HUES64 (cell line): Measurements from ENCODE around the gene SPCS1.

Experiments used
- H3K27ac ChIP-seq: 2 replicates; pipeline ENCODE4 v1.7.0; 2013; ENCODE audit warnings: low read depth, low read length, inconsistent platforms
- H3K27me3 ChIP-seq: 2 replicates; pipeline ENCODE4 v1.6.1; 2013; ENCODE audit warnings: mild to moderate bottlenecking, low read length; ENCODE audit not compliant: insufficient read depth
- H3K36me3 ChIP-seq: 2 replicates; pipeline ENCODE4 v1.6.1; 2013; ENCODE audit warnings: mild to moderate bottlenecking, low read length; ENCODE audit not compliant: insufficient read depth
- H3K4me1 ChIP-seq: 2 replicates; pipeline ENCODE4 v1.6.1; 2013; ENCODE audit warnings: mild to moderate bottlenecking, low read length, moderate library complexity; ENCODE audit not compliant: insufficient read depth
- H3K4me3 ChIP-seq: 2 replicates; pipeline ENCODE4 v1.5.1; 2013; ENCODE audit warnings: mild to moderate bottlenecking, low read length, moderate library complexity
- H3K9ac ChIP-seq: 2 replicates; pipeline ENCODE4 v1.6.1; 2013; ENCODE audit warnings: mild to moderate bottlenecking, low read depth, low read length
- H3K9me3 ChIP-seq: 2 replicates; pipeline ENCODE4 v1.6.1; 2013; ENCODE audit warnings: low read depth, low read length; ENCODE audit not compliant: insufficient read depth
- WGBS: fragments of 150-250, 120-280 bp; methylation state at CpG from one replicate; pipeline ENCODE4 v1.1.7; 2013; ENCODE audit warnings: missing lambda C conversion rate; 5-methylcytosine and 5-hydroxymethylcytosine counted together

Gene SPCS1

DNA sequence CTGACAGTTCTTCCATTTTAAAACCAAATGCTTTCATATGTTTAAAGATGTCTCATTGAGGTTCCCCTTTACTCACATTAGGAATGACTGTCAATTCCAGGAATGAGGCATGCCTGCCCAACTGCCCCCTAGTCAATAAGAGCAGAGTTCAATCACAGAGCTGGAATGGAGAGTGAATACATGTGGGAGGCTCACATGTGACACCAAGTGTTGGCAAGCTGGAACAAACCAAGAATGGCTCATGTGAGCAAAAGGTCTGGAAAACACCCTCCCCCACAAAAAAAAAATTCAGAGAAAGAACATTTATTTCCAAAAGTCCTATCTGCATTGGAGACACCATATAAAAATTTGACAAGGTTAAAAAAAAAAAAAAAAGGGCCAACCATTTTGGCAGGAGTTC, 23.9 kb upstream of the SPCS1 start:
- Histone ChIP-seq H3K4me1 (peaks cover 19% of the 10 kb centered on the region), H3K27ac (0 out of 2 replicates have a peak overlapping the region, but pooled peaks have one; percentile 12), H3K4me3 (no peak overlapping the region), H3K9ac (peak overlapping the region; percentile 49), H3K36me3 (peaks cover 52% of the 10 kb centered on the region), H3K27me3 (no peaks in the 10 kb centered on the region), H3K9me3 (no peaks in the 10 kb centered on the region)

DNA sequence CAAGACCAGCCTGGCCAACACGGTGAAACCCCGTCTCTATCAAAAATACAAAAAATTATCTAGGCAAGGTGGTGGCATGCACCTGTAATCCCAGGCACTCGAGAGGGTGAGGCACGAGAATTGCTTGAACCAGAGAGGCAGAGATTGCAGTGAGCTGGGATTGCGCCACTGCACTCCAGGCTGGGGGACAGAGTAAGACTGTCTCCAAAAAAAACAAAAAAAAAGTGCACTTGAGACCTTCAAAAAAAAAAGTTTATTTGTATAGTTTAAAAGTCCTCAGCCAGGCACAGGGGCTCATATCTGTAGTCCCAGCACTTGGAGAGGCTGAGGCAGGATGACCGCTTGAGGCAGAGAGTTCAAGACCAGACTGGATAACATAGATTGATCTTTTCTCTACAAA, 22.3 kb upstream of the SPCS1 start:
- peaks cover 54% of the 10 kb centered on the region for H3K36me3 ChIP-seq
- WGBS: 84% methylated on average over 6 of the region's 6 CpGs
- no peaks in the 10 kb centered on the region for H3K27me3 ChIP-seq
- H3K4me3 ChIP-seq: no peak overlapping the region
- no peaks in the 10 kb centered on the region for H3K9me3 ChIP-seq
- no peak overlapping the region for H3K9ac ChIP-seq
- H3K27ac ChIP-seq: no peak overlapping the region
- peaks cover 27% of the 10 kb centered on the region for H3K4me1 ChIP-seq

GRCh38 chr3:52684184-52684583, 21.7 kb upstream of the SPCS1 start:
- H3K36me3 ChIP-seq: peaks cover 54% of the 10 kb centered on the region
- no peaks in the 10 kb centered on the region for H3K9me3 ChIP-seq
- no peak overlapping the region for H3K27ac ChIP-seq
- peak overlapping the region; percentile 91 for H3K4me3 ChIP-seq
- 81% methylated on average over 3 of the region's 5 CpGs for WGBS
- no peaks in the 10 kb centered on the region for H3K27me3 ChIP-seq
- peak overlapping the region; percentile 99; the same call in 1 of the 2 replicates for H3K9ac ChIP-seq
- peaks cover 27% of the 10 kb centered on the region for H3K4me1 ChIP-seq

DNA sequence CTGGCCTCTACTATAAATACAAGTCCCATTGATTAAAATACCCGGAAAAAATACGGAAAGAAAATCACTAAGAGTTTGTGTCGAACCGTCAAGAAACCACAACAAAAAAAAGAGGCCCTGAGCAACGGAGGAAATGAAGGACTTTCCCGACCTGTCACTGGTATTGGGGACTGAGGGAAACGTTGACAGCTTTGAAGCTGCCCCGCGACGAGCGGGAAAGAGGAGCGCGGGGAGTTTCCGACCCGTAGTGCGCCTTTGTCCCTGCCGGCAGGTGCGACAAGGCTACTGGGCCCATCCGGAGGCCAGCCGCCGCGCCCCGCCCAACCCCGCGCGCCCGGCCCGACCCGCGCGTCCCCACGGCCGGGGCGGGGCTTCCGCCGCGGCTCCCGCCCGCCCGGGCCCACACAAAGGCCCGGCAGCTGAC, 20.6 kb upstream of the SPCS1 start:
- Histone ChIP-seq H3K36me3 (peaks cover 54% of the 10 kb centered on the region), H3K9me3 (no peaks in the 10 kb centered on the region), H3K27ac (peak overlapping the region; percentile 94), H3K9ac (peak overlapping the region; percentile 99), H3K27me3 (no peaks in the 10 kb centered on the region), H3K4me3 (peak overlapping the region; percentile 91), H3K4me1 (peaks cover 27% of the 10 kb centered on the region)
- WGBS: under 1% methylated on average over 41 of the region's 41 CpGs

DNA sequence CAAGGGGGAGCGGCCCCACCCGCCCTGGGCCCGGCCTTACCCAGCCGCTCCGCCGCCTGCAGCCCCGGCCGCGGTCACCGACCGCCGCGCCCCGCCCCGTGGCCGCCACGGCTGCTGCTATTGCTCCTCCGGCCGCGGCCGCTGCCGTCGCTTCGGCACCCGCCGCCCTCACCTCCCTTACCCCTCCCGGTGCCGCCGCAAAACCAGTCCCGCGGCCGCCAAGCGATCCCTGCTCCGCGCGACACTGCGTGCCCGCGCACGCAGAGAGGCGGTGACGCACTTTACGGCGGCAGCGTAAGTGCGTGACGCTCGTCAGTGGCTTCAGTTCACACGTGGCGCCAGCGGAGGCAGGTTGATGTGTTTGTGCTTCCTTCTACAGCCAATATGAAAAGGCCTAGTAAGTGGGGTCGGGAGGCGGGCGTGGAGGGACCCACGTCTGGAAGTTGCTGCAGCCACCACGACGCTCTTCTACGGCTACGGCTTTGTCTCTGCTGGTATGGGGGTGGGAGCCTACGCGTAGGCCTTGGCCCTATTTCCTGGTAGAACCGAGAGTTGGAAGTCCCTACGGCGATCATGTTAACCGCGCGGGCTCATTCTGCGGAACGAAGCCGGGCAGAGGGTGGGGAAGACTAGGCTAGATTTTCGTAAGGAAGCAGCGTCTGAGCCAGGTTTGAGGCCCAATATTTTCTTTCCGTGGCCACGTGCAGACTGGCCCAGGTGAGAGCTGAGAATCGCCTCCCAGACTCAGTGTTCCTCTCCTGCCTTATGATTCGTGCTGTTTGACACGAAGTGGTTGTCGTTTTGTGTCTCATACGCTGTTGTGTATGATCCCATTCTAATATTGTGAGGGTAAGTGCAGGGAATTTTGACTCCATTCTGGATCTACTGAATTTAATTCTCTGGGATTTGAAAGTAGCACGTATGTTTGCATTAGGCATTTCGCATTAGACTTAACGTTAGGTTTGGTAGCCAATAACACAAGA, 19.9 kb upstream of the SPCS1 start, which contains the start of the genes GNL3 and PBRM1:
Gene GNL3 (plus strand): TSS at position 324 of the 983 bp plus-strand sequence. CDS start 61 bp downstream, at position 385.
Gene PBRM1 (minus strand): TSS at position 205 of the 983 bp plus-strand sequence.
- Histone ChIP-seq H3K4me1 (peaks cover 27% of the 10 kb centered on the region), H3K4me3 (peak within 1 kb of the TSS; percentile 91), H3K9me3 (no peaks in the 10 kb centered on the region), H3K36me3 (peaks cover 58% of the 10 kb centered on the region), H3K27me3 (no peaks in the 10 kb centered on the region), H3K27ac (peak within 1 kb of the TSS; percentile 94), H3K9ac (peak within 1 kb of the TSS; percentile 99)
- under 1% methylated on average over 82 of the region's 82 CpGs for WGBS

DNA sequence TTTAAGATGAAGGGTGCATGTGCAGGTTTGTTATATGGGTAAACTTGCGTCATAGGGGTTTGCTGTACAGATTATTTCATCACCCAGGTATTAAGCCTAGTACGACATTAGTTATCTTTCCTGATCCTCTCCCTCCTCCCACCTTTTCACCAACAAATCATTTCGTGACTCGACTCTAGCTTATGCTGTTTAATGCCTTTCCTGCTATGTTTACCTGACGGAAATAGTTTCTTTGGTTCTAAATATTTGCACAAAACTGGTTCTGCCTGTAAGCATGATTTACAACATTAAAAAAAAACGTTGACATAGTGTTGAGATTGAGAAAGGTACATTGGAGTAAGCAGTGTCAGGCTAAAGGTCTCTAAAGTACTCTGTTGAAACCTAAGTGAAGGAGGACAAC, 17.6 kb upstream of the SPCS1 start:
- peak overlapping the region; percentile 99; the same call in 1 of the 2 replicates for H3K9ac ChIP-seq
- 97% methylated on average over 6 of the region's 6 CpGs for WGBS
- peaks cover 70% of the 10 kb centered on the region for H3K36me3 ChIP-seq
- peak overlapping the region; percentile 91; the same call in 1 of the 2 replicates for H3K4me3 ChIP-seq
- no peak overlapping the region for H3K27ac ChIP-seq
- peaks cover 19% of the 10 kb centered on the region for H3K4me1 ChIP-seq
- no peaks in the 10 kb centered on the region for H3K27me3 ChIP-seq
- no peaks in the 10 kb centered on the region for H3K9me3 ChIP-seq

DNA sequence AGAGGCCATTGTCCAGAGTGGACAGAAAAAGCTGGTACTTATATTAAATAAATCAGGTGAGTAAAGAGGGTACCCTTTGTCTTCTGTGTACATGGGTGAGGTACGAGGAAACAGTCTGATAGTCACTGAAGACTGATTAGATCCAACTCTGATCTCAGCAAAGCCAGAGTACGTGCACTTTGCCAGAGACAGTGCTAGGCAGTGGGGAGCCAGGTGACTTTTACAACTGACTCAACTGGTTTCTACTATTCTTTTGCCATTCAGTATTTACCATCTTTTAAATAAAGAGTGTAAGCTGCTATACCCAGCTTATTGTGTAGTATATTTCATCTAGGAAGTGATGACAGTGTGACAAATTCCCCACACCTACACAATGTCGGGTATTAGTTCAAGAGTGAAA, 16.8 kb upstream of the SPCS1 start:
- Histone ChIP-seq H3K4me3 (no peak overlapping the region), H3K4me1 (peaks cover 18% of the 10 kb centered on the region), H3K9ac (no peak overlapping the region), H3K27me3 (no peaks in the 10 kb centered on the region), H3K27ac (no peak overlapping the region), H3K36me3 (peaks cover 78% of the 10 kb centered on the region), H3K9me3 (no peaks in the 10 kb centered on the region)
- WGBS: 97% methylated on average over 3 of the region's 3 CpGs

GRCh38 chr3:52690560-52690959, 15.3 kb upstream of the SPCS1 start:
- H3K27ac ChIP-seq: no peak overlapping the region
- peaks cover 92% of the 10 kb centered on the region for H3K36me3 ChIP-seq
- no peaks in the 10 kb centered on the region for H3K27me3 ChIP-seq
- H3K4me1 ChIP-seq: peaks cover 10% of the 10 kb centered on the region; the same call in 1 of the 2 replicates
- H3K4me3 ChIP-seq: no peak overlapping the region
- no peaks in the 10 kb centered on the region for H3K9me3 ChIP-seq
- WGBS: 98% methylated on average over 2 of the region's 2 CpGs
- no peak overlapping the region for H3K9ac ChIP-seq

GRCh38 chr3:52693071-52693470, 12.8 kb upstream of the SPCS1 start:
- no peaks in the 10 kb centered on the region for H3K4me1 ChIP-seq
- H3K9ac ChIP-seq: no peak overlapping the region
- H3K9me3 ChIP-seq: no peaks in the 10 kb centered on the region
- peaks cover 99% of the 10 kb centered on the region for H3K36me3 ChIP-seq
- no peak overlapping the region for H3K4me3 ChIP-seq
- no peaks in the 10 kb centered on the region for H3K27me3 ChIP-seq
- no peak overlapping the region for H3K27ac ChIP-seq

DNA sequence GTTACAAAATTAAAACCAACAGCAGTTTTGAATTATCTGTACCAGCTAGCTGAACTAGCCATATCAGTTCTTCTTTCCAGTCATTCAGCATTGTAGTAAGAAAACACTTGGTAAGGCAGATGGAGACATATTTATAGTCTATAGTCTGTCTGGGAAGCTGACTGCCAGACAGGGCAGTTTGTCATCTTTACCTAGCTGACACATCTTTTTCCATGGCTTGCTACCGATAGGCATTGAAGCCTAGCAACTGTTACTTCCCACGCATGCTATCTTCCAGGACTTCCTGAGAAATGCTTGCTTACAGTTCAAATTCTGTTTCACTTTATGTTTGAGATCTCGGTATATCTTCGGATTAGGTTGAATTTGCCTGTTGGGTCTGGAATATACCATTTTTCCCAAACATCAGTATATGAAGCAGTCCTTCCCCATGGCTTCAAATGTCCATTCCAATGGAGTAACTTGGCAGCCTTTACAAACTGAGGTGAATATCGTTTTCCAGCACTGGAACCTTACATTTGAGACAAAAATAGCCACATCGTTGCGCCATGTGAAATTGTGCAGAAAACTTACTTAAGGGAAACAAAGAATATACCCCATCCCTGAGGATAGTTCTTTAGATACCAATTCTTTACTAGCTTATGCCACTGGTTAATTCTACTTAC, 11.2 kb upstream of the SPCS1 start:
- peaks cover 93% of the 10 kb centered on the region for H3K36me3 ChIP-seq
- no peaks in the 10 kb centered on the region for H3K9me3 ChIP-seq
- H3K9ac ChIP-seq: no peak overlapping the region
- no peaks in the 10 kb centered on the region for H3K27me3 ChIP-seq
- H3K4me3 ChIP-seq: no peak overlapping the region
- H3K4me1 ChIP-seq: no peaks in the 10 kb centered on the region
- H3K27ac ChIP-seq: no peak overlapping the region
- 89% methylated on average over 7 of the region's 7 CpGs for WGBS
